DOHH2 (cell line): ENCODE measurements around the gene TLR4.

ENCODE experiments used
- CTCF ChIP-seq: fragments of 200-600 bp; sonication (generic); IDR thresholded peaks from one replicate; pipeline ENCODE4 v1.5.1; 2014; ENCODE audit warnings: antibody characterized with exemption, mild to moderate bottlenecking, low read depth, low read length; ENCODE audit not compliant: poor library complexity, severe bottlenecking
- EZH2phosphoT487 ChIP-seq: fragments of 200-600 bp; sonication (generic); IDR thresholded peaks from 2 replicates; pipeline ENCODE4 v1.6.1; 2017; ENCODE audit warnings: borderline replicate concordance, mild to moderate bottlenecking, antibody characterized with exemption, low read length, moderate library complexity, mixed read lengths

GRCh38 chr9:117704597-117704996 is 394 bp downstream of the TLR4 start:
- TF ChIP-seq CTCF (no peak), EZH2phosphoT487 (no peak)
